NCI-H2107 (cell line): Measurements from ENCODE around the gene PCDHGC5.

Experiments used
- DNase-seq: peaks from one replicate; lab custom pipeline; 2025; lab: John Stamatoyannopoulos, UW

PCDHGC5 gene

GRCh38 chr5:141490771-141491170 is 1.9 kb downstream of the PCDHGC5 start:
- no peak for DNase-seq

DNA sequence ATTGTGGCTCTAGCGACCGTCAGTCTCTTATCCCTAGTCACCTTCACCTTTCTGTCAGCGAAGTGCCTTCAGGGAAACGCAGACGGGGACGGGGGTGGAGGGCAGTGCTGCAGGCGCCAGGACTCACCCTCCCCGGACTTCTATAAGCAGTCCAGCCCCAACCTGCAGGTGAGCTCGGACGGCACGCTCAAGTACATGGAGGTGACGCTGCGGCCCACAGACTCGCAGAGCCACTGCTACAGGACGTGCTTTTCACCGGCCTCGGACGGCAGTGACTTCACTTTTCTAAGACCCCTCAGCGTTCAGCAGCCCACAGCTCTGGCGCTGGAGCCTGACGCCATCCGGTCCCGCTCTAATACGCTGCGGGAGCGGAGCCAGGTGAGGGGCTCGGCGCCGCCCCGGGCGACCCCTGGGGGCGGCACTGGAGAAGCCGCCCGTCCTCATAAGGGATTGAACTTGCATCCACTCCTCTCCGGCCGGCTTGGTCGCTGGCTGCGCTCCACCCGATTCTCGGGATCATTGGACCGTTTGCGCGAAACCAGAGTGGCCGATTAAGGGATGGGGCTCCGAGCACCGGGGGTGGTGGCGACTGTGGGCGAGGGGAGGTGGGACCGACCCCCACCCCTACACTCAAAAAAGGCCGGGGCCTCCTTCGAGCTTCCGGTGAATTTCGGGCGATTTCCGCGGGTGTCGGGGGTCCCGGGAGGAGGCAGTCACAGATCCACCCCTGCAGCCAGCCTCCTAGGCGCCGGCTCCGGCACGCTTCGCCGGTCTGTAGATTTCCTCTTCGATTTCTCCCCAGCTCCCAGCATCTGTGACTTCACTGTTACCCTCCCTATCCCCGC is 2.7 kb downstream of the PCDHGC5 start:
- no peak for DNase-seq

GRCh38 chr5:141492168-141492885 is 3.4 kb downstream of the PCDHGC5 start:
- DNase-seq = no peak

DNA sequence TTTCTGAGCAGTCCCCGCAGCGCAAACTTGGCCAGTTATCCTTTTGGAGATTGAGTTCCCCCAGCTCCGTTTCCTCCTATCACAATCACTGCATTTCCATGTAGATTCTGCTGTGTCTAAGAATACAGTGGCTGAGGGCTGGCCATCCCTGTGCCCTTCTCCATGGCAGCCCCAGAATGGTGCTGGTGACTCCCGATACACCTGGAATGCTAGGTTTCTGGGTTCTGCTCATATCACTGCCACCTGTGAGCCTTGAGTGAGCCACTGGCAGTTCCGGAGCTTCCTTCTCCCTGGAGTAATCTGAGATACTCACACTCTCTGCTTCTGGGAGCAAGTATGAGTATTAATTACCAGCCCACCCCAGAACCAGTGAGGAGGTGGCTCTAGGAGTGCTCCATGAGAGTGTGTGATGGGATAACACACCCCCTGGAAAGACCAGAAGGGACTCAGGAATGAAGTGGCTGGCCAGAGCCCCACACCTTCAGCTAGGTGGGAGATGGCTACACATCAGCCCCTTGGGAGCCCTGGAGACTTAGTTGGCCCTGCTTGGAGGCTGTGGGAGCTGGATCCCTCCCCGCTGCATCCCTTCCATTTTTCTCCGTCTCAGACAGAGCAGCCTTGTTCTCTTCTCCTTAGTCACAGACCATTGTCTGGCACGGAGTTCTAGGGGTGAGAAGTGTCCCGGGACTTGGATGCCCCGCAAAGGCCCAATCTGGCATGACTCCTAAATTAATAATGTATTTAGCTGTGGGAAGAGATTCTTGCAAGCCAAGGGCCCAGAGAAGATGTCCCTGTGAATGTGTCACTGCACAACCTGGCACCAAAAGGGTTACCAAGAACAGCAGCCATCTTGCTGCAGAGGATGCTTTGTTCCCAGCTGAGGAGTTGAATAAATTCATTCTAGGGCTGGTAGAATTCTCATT is 4.9 kb downstream of the PCDHGC5 start:
- no peak for DNase-seq

GRCh38 chr5:141494761-141495452 is 6.0 kb downstream of the PCDHGC5 start:
- no peak for DNase-seq

DNA sequence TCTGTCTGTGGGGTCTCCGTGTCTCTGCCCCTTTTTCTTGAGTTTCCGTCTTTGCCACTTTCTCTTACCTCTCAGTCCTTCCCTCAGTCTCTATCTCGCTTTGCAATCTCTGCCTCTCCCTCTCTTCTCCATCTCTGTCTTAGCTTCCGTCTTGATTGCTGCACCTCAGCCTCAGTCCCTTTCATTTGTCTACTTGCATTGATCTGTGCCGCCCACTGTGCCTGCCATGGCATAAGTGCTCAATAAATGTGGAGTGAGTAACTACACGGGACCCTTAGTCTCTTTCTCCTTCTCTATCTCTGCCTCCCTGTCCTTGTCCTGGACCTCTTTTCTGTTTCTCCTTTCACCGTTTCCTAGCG is 6.6 kb downstream of the PCDHGC5 start:
- DNase-seq = no peak

DNA sequence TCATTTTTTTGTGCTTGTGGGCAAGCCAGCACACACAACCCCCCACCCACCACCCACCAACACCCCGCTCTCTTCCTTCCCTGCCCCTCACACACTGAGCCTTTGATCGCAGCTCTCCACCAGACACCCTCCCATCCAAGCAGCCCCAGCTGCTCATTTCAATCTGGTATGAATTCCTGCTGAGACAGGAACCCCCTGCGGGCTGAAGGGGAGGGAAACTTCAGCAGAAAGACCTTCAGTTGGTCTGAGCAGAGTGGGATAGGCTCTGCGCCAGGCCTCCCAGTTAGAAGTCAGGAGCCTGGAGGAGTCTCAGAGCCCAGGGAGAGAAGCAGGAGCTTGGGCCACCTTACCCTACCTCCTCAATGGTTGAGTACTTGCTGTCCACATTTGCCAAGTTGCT is 7.2 kb downstream of the PCDHGC5 start:
- DNase-seq = no peak

DNA sequence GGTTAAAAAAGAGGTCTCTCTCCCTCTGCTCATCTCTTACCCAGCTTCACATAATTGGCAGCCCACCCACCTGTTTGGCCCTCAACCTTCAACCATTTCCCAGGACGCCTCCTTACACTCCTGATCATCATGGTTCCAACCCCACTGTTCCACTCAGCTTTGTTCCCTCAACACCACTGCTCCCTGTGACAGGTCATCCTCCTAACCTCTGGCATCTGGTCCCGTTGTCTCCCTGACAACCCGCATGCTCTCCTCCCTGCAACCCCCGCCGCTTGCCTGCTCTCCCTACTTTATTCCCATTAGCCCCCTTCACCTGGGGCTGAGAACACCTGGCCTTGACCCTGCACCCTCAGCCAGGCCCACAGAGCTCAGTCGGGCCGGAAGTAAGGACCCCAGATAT is 12.9 kb downstream of the PCDHGC5 start:
- no peak for DNase-seq

GRCh38 chr5:141503681-141504080 is 14.8 kb downstream of the PCDHGC5 start:
- no peak for DNase-seq

DNA sequence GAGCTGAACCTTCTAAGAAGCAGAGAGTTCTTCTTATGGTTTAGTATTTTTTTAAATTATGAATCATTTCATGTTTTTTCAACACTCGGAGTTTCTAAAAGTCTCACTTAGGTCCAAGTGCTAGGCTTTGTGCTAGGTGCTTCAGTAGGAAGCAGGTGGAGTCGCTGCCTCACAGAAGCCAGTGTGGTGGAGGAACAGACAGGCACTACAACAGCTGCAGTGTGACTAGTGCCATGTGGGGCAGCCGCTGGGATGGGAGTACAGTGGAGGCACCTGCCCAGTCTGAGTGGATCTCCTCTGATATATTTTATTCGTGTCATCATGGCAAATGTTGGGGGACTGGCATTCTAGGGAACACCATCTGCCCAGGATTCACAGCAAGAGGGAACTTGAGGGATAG is 15.3 kb downstream of the PCDHGC5 start:
- DNase-seq = no peak

DNA sequence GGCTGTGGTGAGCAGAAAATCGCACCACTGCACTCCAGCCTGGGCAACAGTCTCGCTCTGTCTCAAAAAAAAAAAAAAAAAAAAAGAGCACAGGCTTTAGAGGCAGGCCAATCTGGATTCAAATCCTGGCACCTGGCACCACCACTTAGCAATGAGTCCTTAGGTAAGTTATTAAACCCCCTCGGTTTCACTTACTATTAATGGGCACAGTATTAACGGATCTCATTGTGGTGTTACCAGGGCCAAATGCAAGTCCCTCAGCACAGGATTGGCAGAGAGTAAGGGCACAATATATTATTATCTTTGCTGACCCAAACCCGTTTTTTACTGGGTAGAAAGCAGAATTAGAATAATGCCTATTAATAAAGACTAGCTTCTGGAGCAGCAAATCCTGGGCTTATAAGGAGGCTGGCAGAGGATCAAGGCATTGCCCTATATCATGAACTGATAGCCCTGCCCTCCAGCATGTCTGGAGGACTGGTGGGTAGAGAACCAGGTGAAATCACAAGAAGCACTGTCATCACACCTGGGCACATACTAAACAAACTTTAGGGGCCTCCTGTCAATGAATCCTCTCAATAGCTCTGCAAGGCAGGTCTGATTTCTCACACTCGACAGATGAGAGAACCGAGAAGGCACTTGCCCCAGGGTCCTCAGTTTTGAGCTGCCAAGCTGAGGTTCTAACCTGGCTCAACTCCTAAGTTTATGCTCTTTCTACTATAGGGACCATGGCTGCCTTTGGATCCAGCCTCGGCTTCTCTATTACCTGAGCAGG is 17.7 kb downstream of the PCDHGC5 start:
- DNase-seq = no peak

DNA sequence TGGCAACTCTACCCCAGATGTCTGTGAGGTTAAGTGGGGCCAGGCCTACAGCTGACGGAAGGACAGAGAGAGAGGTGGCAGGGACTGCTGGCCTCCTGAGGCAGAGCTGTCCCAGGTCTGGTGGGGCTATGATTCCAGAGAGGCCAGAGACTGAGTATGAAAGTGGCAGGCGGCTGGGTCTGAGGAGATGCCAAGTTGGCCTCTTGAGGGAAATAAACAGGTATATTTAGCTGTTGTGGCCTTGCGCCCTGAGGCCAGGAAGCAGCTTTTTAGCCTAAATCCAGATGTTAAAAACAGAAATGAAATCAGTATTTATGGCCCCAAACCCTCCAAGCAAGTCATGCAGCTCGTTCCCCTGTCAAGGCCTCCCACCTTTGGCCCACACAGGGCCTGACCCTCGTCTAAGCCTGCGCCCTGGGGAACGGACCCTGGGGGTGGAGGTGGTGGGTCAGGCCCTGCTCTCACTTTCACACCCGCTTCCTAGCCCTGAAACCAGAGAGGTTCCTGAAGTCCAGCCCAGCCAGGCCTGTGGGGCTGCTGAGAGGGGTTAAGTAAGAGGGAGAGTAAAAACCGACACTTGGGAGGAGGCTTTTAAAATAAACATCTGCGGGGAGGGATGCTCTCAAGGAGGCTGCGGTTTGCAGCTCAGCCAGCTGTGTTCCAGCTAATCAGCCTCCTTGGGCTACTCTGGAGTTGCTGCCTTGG is 18.7 kb downstream of the PCDHGC5 start:
- DNase-seq = no peak

- no peak for DNase-seq
These were observed 19.5 kb downstream of the PCDHGC5 start for GRCh38 chr5:141508440-141508797.

DNA sequence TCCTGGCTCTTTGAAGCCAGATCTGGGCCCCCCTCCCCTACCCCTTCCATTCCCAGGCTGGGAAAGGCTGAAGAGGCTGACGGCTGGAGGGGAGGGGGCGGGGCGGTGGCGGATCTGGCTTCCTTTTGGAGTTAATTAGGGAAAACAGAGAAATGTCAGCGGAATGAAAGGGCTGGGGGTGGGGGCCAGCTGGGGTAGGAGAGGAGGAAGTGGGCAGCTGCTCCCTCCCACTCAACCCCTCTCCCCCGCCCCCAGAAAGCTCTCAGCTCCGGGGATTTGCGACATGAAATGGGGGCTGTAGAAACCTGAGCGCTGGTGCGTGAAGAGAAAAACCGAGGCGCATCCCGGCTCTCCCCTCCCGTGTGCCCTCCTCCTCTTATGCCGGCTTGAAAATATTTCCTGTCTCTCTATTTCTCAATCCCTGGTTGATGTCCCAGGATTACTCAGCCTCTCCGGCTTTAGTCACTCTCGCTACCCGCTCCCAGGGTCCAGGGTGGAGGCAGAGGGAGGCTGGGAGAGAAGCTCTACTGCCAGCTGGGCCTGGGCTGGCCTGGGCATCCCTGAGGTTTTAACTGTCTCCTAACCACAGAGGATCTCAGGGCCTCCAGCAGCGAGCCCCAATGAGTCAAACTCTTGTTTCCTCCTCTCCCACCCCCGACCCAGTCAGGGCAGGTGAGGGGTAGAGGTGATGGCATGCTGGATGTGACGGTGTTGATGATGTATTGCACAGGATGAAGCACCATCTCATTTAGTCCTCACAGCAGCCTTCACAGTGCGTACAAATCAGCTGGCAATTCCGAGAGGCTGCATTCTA is 20.1 kb downstream of the PCDHGC5 start:
- no peak for DNase-seq

DNA sequence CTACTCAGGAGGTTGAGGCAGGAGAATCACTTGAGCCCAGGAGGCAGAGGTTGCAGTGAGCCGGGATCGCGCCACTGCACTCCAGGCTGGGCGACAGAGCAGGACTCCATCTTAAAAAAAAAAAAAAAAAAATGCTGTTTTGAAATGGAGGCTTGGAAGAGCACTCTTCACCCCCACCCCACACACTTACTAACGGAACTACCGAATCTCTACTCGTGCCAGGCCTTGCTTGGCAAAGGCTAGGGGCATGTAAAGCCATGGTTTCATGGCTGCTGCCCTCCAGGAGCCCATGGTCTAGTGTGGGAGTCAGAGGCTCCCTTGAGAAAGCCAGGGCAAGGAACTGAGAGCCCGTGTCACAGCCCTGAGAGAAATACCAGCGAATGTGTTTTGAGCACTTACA is 21.3 kb downstream of the PCDHGC5 start:
- DNase-seq = no peak

GRCh38 chr5:141510850-141511601 is 22.1 kb downstream of the PCDHGC5 start:
- no peak for DNase-seq

GRCh38 chr5:141511771-141512325 is 23.0 kb downstream of the PCDHGC5 start:
- DNase-seq = no peak

GRCh38 chr5:141512390-141512910 is 23.6 kb downstream of the PCDHGC5 start:
- DNase-seq = no peak
